ENCODE measurements around the gene ELL2.

Gene ELL2

GRCh38 chr5:95938766-95939165, 22.9 kb downstream of the ELL2 start:
- Histone ChIP-seq H3K4me1 (ENCODE audit: control insufficient read depth, insufficient read depth, low read length) (peaks cover 20% of the 10 kb centered on the region), H3K9me3 (ENCODE audit: control insufficient read depth, insufficient read depth, low read depth, low read length) (no peaks in the 10 kb centered on the region), H3K27me3 (ENCODE audit: control insufficient read depth, insufficient read depth, low read length) (no peaks in the 10 kb centered on the region), H3K36me3 (ENCODE audit: control insufficient read depth, insufficient read depth, low read length) (no peaks in the 10 kb centered on the region), H3K4me3 (ENCODE audit: low read depth, low read length) (no peak overlapping the region), H3K27ac (ENCODE audit: low read depth, low read length) (no peak overlapping the region), H3K9ac (ENCODE audit: low read length) (no peak overlapping the region)

DNA sequence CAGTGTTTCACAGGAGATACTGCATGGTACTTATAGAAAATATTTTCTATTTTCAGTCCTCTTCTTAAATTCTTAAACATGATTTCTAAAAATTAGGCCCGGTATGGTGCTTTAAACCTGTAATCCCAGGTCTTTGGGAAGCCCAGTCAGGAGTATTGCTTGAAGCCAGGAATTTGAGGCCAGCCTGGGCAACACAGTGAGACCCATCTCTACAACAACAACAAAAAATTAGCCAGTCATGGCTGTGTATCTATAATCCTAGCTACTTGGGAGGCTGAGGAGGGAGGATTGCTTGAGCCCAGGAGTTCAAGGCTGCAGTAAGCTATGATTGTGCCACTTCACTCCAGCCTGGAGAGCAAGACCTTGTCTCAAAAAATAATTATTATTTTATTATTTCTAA, 23.3 kb downstream of the ELL2 start:
- Histone ChIP-seq H3K9ac (ENCODE audit: low read length) (no peak overlapping the region), H3K27ac (ENCODE audit: low read depth, low read length) (no peak overlapping the region), H3K27me3 (ENCODE audit: control insufficient read depth, insufficient read depth, low read length) (no peaks in the 10 kb centered on the region), H3K36me3 (ENCODE audit: control insufficient read depth, insufficient read depth, low read length) (no peaks in the 10 kb centered on the region), H3K4me1 (ENCODE audit: control insufficient read depth, insufficient read depth, low read length) (peaks cover 20% of the 10 kb centered on the region), H3K9me3 (ENCODE audit: control insufficient read depth, insufficient read depth, low read depth, low read length) (no peaks in the 10 kb centered on the region), H3K4me3 (ENCODE audit: low read depth, low read length) (no peak overlapping the region)

DNA sequence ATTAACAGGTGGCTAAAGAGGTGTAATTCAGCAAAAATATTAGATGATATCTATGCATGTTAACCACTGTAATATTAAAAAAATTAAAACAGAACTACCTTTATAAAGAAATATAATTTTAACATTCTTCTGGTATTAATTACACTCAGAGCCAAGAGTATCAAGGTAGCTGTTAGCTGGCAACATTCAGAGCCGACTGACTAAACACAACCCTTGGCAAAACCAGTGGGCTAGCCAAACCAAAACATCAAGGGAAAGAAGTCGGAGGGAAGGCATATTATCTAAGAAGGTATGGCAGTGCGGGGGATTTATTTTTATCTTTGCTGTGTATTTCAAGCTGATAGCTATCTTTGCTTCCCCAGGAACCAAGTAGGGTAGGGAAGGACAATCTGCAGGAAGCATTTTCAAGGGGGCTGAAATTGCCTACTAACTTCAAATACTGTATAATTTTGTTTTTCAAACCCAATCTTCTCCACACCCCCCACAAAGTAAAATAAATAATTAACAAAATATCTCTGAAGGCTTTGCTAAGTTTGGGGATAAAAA, 24.0 kb downstream of the ELL2 start:
- Histone ChIP-seq H3K4me3 (ENCODE audit: low read depth, low read length) (no peak overlapping the region), H3K4me1 (ENCODE audit: control insufficient read depth, insufficient read depth, low read length) (peaks cover 20% of the 10 kb centered on the region), H3K27me3 (ENCODE audit: control insufficient read depth, insufficient read depth, low read length) (no peaks in the 10 kb centered on the region), H3K9ac (ENCODE audit: low read length) (no peak overlapping the region), H3K27ac (ENCODE audit: low read depth, low read length) (no peak overlapping the region), H3K9me3 (ENCODE audit: control insufficient read depth, insufficient read depth, low read depth, low read length) (no peaks in the 10 kb centered on the region), H3K36me3 (ENCODE audit: control insufficient read depth, insufficient read depth, low read length) (no peaks in the 10 kb centered on the region)

DNA sequence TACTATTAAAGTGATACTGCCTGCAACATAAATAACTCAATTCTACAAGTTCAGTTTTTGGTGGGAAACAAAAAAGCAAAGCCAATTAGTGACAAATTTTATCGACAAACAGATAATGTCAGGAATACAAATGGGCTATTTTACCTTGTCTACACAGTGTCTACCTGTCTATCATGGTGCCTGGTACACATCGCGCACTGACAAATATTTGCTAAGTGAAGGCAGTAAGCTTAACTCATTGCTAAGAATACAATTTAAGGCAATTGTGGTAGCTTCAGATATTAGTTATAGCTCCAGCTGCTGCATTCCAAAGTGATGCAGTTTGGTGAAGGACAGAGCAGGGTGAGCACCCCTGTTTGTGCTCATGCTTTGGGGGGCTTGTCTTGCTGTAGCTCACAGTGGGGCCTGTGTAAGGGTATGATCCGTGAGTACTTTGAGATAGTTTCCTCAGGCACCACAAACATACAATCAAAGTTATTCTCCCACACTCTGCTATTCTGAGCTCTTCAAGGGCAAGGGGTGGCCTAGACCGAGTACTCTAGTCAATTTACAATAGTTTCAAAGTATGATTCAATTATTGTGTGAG, 24.7 kb downstream of the ELL2 start:
- Histone ChIP-seq H3K4me3 (ENCODE audit: low read depth, low read length) (no peak overlapping the region), H3K27me3 (ENCODE audit: control insufficient read depth, insufficient read depth, low read length) (no peaks in the 10 kb centered on the region), H3K27ac (ENCODE audit: low read depth, low read length) (no peak overlapping the region), H3K4me1 (ENCODE audit: control insufficient read depth, insufficient read depth, low read length) (peaks cover 19% of the 10 kb centered on the region), H3K36me3 (ENCODE audit: control insufficient read depth, insufficient read depth, low read length) (no peaks in the 10 kb centered on the region), H3K9ac (ENCODE audit: low read length) (no peak overlapping the region), H3K9me3 (ENCODE audit: control insufficient read depth, insufficient read depth, low read depth, low read length) (no peaks in the 10 kb centered on the region)

DNA sequence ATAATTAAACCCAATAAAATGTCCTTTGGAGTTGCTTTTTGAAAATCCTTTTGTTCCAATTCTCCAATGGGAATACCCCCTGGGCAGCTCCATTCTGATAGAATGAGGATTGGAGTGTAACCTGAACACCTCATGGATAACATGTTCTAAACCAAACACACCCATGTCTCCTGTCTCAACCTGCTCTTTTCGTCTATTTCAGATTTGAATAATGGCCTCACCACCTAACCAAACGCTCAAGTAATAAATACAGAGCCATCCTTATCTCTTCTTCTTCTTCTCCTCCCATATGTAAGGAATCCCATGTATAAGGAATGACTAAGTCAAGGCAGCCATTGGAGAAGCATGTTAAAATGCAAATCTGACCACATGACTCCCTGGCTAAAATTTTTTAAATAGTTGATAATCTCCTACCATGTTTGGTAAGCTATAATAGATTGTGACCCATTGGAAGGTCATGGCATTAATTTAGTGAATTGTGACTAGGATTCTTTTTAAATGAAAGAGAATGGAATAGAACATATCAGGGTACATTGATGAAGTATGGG, 26.0 kb downstream of the ELL2 start:
- no peak overlapping the region for H3K27ac ChIP-seq (ENCODE audit: low read depth, low read length)
- H3K9me3 ChIP-seq (ENCODE audit: control insufficient read depth, insufficient read depth, low read depth, low read length) = no peaks in the 10 kb centered on the region
- no peaks in the 10 kb centered on the region for H3K36me3 ChIP-seq (ENCODE audit: control insufficient read depth, insufficient read depth, low read length)
- no peak overlapping the region for H3K4me3 ChIP-seq (ENCODE audit: low read depth, low read length)
- peaks cover 6% of the 10 kb centered on the region for H3K4me1 ChIP-seq (ENCODE audit: control insufficient read depth, insufficient read depth, low read length)
- H3K9ac ChIP-seq (ENCODE audit: low read length) = no peak overlapping the region
- H3K27me3 ChIP-seq (ENCODE audit: control insufficient read depth, insufficient read depth, low read length) = no peaks in the 10 kb centered on the region

DNA sequence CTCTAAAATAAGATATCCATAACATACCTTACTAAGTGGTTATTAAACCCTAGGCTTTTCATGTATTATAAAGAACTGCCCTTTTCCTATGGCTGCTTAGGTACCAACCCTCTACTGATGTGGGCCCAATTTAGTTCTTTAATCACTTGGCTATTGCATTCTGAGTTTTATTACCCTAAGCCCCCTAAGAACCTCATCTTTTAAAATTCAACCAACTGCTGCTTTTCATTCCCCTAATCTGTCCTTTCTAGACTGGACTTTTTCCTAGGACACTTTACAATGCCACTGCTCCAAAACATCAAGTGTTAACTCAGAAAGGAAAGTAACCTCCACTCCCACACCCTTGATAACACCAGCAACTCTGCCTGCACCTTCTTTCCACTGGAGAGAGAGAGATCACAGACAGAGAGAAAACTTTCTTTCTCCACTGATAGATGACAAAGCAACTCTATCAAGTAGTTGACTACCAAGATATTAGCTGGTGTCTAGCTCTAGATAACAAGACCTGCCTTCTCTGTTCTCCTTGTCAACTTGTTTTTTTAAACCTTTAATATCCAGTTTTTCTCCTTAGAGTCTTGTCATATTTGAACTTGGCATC, 27.3 kb downstream of the ELL2 start:
- no peaks in the 10 kb centered on the region for H3K27me3 ChIP-seq (ENCODE audit: control insufficient read depth, insufficient read depth, low read length)
- H3K4me3 ChIP-seq (ENCODE audit: low read depth, low read length) = no peak overlapping the region
- H3K9ac ChIP-seq (ENCODE audit: low read length) = no peak overlapping the region
- H3K27ac ChIP-seq (ENCODE audit: low read depth, low read length) = no peak overlapping the region
- H3K4me1 ChIP-seq (ENCODE audit: control insufficient read depth, insufficient read depth, low read length) = no peaks in the 10 kb centered on the region
- H3K9me3 ChIP-seq (ENCODE audit: control insufficient read depth, insufficient read depth, low read depth, low read length) = no peaks in the 10 kb centered on the region
- no peaks in the 10 kb centered on the region for H3K36me3 ChIP-seq (ENCODE audit: control insufficient read depth, insufficient read depth, low read length)

- peaks cover 5% of the 10 kb centered on the region; the same call in 1 of the 2 replicates for H3K4me1 ChIP-seq (ENCODE audit: control insufficient read depth, insufficient read depth, low read length)
- H3K9ac ChIP-seq (ENCODE audit: low read length) = no peak overlapping the region
- no peak overlapping the region for H3K27ac ChIP-seq (ENCODE audit: low read depth, low read length)
- H3K9me3 ChIP-seq (ENCODE audit: control insufficient read depth, insufficient read depth, low read depth, low read length) = no peaks in the 10 kb centered on the region
- H3K36me3 ChIP-seq (ENCODE audit: control insufficient read depth, insufficient read depth, low read length) = no peaks in the 10 kb centered on the region
- no peaks in the 10 kb centered on the region for H3K27me3 ChIP-seq (ENCODE audit: control insufficient read depth, insufficient read depth, low read length)
- no peak overlapping the region for H3K4me3 ChIP-seq (ENCODE audit: low read depth, low read length)
Measured at GRCh38 chr5:95932941-95933340, 28.7 kb downstream of the ELL2 start.

DNA sequence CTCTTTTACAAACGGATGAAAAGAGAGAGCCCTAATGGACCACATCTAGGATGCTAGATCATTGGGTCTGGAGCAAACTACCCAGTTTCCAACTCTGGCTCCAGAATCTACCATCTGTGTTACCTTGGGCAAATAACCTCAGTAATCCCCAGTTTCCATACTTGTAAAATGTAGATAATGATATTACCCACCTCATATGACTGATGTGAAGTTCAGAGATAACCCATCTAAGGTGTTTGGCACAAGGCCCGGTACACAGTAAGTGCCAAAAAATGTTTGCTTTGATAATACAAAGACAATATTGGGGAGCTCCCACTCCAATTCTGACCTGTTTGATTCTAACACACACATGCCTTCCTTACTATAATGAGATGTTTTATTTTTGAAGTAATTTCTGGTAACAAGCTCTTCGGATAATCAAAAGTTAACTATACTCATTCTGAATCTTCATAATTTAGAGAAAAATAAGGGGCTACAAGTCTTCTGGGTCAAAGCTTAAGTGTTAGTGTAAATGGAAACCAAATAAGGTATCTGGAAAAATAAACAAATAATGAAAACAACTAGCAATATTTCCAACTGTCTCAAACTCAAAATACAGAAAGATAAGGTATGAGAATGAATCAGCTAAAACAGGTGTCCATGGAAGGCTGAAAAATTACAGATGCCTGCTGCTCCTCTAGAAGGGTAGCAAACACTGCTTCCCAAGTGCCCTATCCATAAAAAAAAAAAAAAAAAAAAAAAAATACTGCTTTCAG, 30.4 kb downstream of the ELL2 start:
- H3K36me3 ChIP-seq (ENCODE audit: control insufficient read depth, insufficient read depth, low read length) = no peaks in the 10 kb centered on the region
- H3K27ac ChIP-seq (ENCODE audit: low read depth, low read length) = no peak overlapping the region
- peaks cover 5% of the 10 kb centered on the region; the same call in 1 of the 2 replicates for H3K4me1 ChIP-seq (ENCODE audit: control insufficient read depth, insufficient read depth, low read length)
- H3K4me3 ChIP-seq (ENCODE audit: low read depth, low read length) = no peak overlapping the region
- H3K27me3 ChIP-seq (ENCODE audit: control insufficient read depth, insufficient read depth, low read length) = no peaks in the 10 kb centered on the region
- no peaks in the 10 kb centered on the region for H3K9me3 ChIP-seq (ENCODE audit: control insufficient read depth, insufficient read depth, low read depth, low read length)
- no peak overlapping the region for H3K9ac ChIP-seq (ENCODE audit: low read length)

DNA sequence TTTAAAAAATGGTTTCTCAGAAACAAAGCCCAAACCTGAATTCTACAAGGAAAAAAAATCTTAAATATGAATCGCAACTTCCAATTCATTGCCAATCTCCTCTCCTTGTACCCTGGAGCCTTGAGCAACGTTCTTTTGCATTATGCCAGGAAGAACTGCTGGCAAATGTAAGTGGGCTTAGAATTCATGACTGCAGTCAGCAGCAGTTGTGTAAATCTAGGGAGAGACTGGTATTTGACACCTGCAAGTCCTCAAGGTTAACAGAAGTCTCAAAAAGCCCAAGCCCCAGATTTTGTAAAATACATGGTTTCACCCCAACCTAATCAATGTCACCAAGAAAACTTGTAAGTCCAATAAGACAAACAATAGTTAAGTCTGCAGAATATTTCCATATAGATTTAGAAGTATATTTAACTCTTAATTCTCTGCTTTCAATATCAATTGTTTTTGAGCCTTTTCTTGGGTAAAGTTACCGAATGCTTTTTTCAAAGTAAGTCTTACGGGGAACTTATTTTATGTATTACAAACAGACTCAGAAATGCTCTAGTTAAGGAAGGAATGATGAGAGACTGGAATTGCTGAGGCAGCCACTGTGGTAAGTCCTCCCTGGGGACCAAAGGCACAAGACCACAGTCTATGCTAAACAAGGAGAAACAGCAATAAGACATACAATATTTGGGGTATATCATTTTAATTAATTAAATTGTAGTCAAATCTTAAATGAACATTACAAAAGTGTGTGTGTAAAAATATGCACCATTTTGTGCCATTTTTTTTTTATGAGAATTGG, 31.3 kb downstream of the ELL2 start:
- no peaks in the 10 kb centered on the region for H3K9me3 ChIP-seq (ENCODE audit: control insufficient read depth, insufficient read depth, low read depth, low read length)
- H3K27me3 ChIP-seq (ENCODE audit: control insufficient read depth, insufficient read depth, low read length) = no peaks in the 10 kb centered on the region
- H3K27ac ChIP-seq (ENCODE audit: low read depth, low read length) = no peak overlapping the region
- H3K4me1 ChIP-seq (ENCODE audit: control insufficient read depth, insufficient read depth, low read length) = peaks cover 5% of the 10 kb centered on the region; the same call in 1 of the 2 replicates
- no peak overlapping the region for H3K9ac ChIP-seq (ENCODE audit: low read length)
- no peak overlapping the region for H3K4me3 ChIP-seq (ENCODE audit: low read depth, low read length)
- no peaks in the 10 kb centered on the region for H3K36me3 ChIP-seq (ENCODE audit: control insufficient read depth, insufficient read depth, low read length)

- Histone ChIP-seq H3K4me1 (ENCODE audit: control insufficient read depth, insufficient read depth, low read length) (peaks cover 5% of the 10 kb centered on the region; the same call in 1 of the 2 replicates), H3K36me3 (ENCODE audit: control insufficient read depth, insufficient read depth, low read length) (no peaks in the 10 kb centered on the region), H3K9me3 (ENCODE audit: control insufficient read depth, insufficient read depth, low read depth, low read length) (no peaks in the 10 kb centered on the region), H3K9ac (ENCODE audit: low read length) (no peak overlapping the region), H3K4me3 (ENCODE audit: low read depth, low read length) (no peak overlapping the region), H3K27me3 (ENCODE audit: control insufficient read depth, insufficient read depth, low read length) (no peaks in the 10 kb centered on the region), H3K27ac (ENCODE audit: low read depth, low read length) (no peak overlapping the region)
Measured at GRCh38 chr5:95928724-95929253, 32.9 kb downstream of the ELL2 start.
